HUDEP-2 (cell line): ENCODE data around the gene RAD21L1.
"Not testable (repeated sequence)": the region's sequence is repeated elsewhere in the genome, so short reads cannot be mapped to it uniquely, and the experiment has no call there.

ENCODE experiments used
- DNase-seq, 76 experiments: peaks; one replicate each; lab custom pipeline; 2025; ENCODE audit not compliant: unreplicated experiment in 76 of 76; lab: John Stamatoyannopoulos, UW

The RAD21L1 gene

DNA sequence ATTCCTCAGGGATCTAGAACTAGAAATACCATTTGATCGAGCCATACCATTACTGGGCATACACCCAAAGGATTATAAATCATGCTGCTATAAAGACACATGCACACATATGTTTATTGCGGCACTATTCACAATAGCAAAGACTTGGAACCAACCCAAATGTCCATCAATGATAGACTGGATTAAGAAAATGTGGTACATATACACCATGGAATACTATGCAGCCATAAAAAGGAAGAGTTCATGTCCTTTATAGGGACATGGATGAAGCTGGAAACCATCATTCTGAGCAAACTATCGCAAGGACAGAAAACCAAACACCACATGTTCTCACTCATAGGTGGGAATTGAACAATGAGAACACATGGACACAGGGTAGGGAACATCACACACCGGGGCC, 3.1 kb upstream of the RAD21L1 start:
- not testable (repeated sequence) for DNase-seq

DNA sequence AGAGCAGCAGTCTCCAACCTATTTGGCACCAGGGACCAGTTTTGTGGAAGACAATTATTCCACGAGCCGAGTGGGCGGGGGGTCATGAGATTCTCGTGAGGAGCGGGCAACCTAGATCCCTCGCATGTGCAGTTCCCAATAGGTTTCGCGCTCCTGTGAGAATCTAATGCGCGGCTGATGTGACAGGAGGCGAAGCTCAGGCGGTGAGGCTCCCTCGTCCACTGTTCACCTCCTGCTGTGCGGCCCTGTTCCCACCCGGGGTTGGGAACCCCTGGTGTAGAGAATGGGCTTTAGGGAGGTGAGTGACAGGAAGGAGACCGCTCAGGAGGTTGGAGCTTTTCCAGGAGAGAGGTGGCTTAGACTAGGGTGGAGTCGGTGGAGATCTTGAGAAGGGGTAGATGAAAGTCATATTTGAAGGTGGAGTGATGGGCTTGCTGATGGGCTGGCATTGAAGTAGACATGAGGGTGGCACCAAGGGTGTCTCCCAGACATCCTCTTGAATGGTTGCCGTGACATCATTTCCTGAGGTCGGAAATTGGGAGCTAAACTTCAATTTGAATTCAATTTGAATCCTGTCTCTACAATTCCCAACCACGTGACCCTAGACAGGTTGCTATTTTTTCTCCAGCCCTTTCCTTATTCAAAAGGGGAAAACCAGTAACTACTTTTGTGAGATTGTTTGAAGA, 1.5 kb upstream of the RAD21L1 start:
- no peak for DNase-seq

DNA sequence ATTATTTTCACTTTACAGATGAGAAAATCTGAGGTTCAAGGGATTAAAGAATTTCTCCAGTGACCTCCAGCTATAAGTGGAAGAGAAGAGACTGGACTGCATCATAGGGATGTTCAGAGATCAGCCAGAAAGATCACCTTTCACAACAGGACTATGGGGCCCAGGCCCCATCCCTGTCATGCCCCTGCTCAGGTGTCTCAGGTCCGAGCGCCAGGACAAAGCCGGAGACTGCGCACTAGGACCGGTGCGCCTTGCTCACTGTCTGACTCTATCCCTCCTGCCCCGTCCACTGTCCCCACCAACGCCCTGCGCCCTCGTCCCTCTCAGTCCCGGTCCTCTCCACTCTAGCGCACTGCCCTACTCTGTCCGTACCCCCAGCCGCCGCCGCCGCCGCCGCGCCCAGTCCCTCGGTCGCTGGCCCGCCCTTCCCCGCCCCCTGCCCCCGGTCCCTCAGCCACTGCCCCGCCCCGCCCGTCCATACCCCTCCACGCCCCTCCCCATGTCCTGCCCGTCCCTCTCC, 521 bp upstream of the RAD21L1 start:
- no peak for DNase-seq

DNA sequence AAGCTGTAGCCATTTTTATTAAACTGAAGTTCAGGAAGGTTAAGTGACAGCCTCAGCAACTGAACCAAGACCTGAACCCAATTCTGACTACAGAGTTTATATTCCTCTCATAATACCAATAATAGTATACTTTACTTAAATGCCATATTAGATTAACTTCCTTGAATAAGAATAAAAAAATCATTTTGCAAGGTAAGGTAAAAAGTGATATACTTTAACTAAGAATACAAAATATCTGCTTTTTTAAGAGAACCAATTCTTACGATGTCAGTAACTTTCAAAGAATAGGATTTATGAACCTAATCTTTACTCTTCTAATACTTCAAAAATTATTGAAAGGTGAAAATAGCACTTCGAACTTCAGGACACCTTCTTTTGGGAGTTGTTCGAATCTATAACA, 3.7 kb downstream of the RAD21L1 start:
- DNase-seq: no peak

DNA sequence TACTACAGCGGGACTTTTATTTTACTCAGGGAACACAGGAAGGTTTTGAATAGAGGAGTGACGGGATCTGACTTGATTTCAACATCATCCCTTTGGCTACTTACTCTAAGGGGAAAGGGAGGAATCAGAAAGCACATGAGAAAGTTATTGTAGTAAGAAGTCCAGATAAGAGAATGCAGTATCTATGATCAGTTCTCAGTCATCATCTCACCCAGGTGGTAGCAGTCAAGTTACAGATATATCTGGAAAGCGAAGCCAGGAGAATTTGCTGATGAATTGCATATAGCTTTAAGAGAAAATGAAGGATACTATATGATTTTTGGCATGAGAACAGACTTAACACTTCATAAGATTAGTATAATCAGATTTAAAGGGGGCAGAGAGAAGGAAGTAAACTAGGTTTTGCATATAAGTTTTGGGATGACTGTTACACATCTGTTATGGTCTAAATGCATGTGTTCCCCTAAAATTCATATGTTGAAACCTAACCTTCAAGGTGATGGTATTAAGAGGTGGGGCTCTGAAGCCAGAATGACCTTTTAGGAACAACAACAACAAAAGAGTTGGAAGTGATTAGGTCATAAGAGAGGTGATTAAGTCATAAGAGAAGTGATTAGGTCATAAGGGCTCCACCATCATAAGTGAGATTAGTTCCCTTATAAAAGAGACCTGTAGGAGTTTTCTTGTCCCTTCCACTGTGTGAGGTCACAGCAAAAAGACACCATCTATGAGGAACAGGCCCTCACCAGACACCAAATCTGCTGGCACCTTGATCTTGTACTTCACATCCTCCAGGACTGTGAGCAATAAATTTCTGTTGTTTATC, 6.7 kb downstream of the RAD21L1 start:
- no peak for DNase-seq

DNA sequence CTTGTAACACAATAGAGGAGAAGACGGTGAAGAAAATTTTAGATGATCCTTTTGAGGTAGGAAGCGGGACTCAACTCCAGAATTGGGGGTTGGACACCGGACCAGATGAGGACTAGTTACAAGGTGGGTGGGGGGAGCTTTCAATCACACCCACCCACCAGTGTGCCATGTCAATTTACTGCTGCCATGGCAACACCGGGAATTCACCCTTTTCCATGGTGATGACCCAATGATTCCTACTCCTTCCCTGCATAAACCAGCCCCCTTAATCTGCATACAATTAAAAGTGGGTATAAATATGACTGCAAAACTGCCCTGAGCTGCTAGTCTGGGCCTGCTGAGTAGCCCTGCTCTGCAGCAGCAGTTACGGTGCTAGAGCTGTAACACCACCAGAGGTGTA, 14.7 kb downstream of the RAD21L1 start:
- DNase-seq: no peak

DNA sequence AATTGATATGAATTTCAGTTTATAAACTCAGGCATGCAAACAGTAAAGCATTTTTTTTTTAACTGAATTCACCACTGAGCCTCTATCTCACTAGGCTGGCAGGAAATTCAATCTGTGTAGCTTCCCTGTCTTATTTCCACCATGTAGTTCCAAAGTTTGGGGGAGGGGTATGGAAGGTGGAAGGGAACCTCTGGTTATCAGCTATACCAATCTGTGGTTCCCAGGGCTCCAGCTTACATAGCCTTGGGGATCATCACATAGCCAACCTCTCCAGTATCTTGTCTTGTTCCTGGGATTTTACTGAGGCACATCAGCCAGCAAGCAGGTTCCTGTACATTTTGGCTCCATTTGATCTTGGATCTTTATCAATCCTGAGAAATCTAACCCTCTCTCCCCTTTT, 15.6 kb downstream of the RAD21L1 start:
- no peak for DNase-seq

DNA sequence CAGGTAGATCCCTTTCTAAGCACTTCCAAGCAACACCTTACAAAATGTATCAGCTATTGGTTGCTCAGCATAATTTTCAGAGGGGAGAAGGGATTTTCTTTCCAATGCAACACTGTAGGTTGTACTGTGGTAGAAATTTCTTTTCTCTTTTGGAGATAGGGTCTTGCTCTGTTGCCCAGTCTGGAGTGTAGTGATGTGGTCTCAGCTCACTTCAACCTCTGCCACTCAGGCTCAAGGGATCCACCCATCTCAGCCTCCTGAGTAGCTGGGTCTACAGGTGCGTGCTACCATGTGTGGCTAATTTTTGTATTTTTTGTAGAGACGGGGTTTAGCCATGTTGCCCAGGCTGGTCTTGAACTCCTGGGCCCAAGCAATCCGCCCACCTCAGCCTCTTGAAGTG, 16.3 kb downstream of the RAD21L1 start:
- no peak for DNase-seq

DNA sequence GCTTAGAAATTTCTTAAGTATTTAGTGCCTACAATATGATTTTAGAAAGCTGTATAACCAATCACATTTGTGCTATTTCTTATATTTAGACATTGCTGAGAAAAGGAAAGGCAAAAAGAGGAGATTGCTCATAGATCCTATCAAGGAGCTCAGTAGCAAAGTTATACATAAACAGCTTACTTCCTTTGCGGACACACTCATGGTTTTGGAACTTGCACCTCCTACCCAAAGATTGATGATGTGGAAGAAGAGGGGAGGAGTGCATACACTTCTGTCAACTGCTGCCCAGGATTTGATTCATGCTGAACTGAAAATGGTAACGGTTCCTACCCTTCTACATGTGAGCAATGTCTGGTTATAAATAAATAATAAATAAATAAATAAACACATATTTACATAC, 16.7 kb downstream of the RAD21L1 start:
- no peak for DNase-seq

DNA sequence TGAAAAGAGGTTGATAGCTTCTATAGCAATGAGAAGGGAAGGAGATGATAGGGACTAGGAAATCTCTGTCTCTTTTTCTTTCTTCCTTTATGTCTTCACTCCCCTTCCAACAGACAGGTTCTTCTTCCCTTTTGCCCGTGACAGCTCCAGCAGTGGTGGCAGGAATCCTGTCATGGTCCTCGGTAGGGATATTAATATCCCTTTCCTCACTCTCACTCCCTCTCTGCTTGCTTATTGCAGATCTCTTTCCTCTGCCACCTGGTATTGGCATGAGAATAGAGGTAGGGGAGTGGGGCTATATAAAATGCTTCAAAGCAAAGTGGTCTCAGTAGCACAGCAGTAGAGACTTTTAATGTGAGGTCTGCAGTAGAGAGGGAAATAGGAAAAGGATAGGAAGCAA, 19.7 kb downstream of the RAD21L1 start:
- no peak for DNase-seq

DNA sequence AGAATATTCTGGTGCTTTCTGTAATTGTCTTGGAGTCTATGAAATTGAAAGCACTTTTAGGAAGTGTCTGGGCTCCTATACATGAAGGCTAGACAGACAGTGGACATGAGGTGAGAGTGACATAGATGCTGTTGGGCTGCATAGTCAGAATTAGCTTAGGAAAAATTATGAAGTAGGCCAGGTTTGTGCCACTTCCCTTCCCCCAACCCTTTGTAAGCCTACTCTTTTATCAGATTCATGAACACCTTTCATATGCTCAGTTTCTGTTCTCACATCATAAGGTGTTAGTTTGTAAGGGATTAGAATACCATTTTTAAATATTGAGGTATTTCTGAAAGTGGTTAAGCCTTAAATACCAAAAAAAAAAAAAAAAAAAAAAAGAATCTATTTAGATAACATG, 21.8 kb downstream of the RAD21L1 start:
- DNase-seq: no peak

DNA sequence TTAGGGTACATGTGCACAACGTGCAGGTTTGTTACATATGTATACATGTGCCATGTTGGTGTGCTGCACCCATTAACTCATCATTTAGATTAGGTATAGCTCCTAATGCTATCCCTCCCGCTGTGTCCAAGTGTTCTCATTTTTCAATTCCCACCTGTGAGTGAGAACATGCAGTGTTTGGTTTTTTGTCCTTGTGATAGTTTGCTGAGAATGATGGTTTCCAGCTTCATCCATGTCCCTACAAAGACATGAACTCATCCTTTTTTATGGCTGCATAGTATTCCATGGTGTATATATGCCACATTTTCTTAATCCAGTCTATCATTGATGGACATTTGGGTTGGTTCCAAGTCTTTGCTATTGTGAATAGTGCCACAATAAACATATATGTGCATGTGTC, 24.4 kb downstream of the RAD21L1 start:
- not testable (repeated sequence) for DNase-seq

DNA sequence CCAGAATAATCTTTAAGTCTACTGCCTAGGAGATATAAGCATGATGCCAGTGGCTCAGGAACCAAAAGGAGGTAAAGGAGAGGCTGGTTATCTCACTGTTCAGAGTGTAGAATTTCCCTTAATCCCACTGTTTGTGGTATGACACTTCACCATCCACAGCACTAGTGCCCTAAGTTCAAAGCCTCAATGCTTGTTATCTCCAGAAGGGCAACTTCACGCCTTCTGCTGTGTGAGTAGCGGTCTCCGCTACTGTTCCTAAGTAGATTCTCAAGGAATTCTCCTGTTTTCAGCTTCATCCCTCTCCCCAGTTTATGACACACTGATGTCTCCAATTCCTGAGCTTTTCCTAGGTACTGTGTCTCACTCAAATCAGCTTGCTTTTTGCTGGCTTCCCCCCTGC, 26.6 kb downstream of the RAD21L1 start:
- DNase-seq: no peak

DNA sequence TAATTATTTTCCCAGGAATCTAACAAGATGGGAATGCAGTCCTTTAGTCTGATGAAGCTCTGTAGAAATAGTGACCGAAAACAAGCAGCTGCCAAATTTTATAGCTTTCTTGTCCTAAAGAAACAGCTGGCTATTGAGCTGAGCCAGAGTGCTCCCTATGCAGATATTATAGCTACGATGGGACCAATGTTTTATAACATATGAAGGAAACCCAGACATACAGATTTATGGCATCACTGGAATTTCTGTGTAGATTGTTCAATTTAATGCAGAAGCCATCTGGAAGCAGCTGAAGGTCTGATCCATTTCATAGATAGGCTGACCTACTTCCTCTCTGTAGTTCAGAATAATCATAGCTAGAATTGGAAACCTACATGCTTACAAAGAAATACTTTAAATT, 28.4 kb downstream of the RAD21L1 start:
- DNase-seq: no peak

DNA sequence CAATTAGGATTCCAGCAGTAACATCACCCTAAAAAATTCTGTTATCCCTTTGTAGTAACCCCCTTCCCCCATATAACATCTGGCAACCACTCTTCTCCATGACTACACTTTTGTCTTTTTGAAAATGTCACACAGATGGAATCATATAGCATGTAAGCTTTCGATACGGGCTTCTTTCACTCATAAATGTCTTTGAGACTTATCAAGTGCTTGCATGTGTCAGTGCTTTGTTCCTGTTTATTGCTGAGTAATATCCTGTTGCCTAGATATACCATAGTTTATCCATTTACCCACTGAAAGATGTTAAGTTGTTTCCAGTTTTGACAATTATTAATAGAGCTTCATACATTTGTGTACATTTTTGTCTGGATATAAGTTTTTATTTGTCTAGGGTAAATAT, 29.8 kb downstream of the RAD21L1 start:
- peak in 5 of 76 experiments; percentile 8 to 54 (median 10) for DNase-seq

DNA sequence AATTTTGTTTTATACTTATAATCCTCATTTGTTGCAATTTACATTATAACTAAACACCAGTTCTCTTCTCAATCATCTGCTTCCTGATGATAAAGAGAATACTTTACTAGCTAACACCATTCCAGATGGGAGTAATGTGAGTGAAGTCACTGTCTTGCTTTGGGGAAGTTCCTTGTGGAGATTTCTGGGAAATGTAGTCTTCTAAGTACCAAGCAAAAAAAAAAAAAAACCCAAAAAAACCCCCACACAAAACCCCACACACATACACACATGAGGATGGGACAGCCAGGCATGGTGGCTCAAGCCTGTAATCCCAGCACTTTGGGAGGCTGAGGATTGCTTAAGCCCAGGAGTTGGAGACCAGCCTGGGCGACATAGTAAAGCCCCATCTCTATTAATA, 38.0 kb downstream of the RAD21L1 start:
- no peak for DNase-seq

DNA sequence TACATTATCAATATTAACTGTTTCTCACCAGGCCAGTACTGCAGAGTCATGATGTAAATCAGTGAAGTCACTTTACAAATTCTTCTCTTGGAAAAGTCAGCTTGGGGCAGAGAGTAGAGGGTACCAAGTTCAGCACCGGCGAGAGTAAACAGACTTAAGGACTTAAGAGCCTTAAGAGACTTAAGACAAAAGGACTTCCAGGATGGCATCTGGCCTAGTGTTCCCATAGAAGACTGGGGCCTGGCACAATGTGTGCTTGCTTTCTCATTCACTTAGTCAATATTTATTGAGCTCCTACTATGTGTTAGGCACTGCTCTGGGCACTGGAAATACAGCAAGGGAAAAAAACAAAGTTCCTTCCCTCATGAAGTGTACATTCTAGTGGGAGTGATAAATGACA, 38.9 kb downstream of the RAD21L1 start:
- no peak for DNase-seq

DNA sequence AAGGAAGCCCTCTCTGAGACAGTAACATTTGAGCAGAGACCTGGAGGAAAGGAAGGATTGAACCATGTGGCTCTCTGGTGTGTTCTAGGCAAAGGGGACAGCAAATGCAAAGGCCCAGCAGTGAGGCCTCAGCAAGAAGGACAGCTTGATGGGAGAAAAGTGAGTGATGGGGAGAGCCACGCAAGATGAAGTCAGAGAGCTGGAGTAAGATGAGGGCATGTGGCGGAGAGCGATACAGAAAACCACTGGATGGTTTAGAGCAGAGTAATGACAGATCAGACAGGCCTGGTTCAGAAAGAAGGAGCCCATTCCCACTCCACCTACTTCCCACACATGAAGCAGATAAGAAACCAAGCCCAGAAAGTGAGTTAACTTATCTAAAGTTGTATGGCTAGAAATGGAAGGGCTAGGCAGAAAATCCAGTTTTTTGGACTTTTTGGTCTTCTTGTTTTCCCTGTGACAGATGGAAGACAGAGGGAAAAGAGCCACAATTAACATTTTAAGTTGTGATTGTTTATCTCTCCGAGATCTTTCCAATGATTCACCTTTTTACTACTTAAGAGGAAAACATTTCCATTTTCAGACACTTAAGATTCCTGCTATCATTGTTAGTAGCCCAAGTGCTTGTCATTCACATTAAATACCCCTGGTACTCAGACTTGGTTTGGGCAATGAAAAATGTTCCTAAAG, 39.5 kb downstream of the RAD21L1 start:
- no peak for DNase-seq

DNA sequence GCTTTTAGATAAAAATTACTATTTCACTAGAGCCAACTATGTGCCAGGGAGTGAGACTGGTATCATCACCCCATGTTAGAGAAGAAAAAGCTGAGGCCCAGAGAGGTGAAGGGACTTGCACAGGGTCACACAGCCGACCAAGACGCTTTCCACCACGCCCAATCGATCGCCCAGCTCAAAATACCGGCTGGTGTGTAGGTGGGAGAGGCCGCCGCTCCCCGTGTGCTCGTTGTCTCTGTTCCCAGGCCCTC, 40.0 kb downstream of the RAD21L1 start:
- peak in 6 of 76 experiments; percentile 3 to 56 (median 20) for DNase-seq

DNA sequence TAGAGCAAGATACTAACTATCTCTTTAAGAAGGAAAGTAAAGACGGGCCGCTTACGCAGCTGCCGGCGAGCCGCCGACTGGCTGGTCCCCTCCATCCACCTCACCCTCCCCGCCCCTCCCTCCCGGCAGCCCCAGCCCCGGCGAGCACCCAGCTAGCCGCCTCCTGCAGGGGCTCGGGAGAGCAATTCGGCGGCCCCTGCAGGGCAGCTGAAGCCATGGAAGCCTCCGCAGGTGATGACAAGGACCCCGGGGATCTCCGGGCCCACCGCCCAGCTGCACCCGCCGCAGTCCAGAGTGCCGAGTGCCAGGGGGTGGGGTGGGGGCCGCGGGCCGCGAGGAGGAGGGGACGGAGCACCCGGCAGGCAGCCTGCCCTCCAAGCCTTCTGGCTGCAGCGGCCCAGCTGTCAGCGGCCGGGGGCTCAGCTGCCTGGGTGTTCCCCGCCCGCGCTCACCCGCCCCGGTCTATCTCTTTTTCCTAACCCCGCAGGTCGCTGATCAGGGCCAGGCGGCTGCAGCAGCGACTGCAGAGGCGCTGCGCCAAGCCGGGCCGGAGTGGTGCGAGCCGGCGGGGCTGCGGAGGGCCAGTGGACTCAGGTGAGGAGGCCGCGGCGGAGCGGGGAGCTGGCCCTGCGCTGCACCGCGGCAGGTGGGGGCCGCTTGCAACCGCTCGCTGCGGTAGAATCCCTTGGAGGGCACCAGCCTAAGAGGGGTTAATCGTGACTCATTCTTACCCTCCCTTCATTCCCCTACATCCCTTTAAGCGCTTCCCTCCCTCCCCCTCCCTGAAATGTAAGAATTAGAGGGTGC, 40.5 kb downstream of the RAD21L1 start, which contains the start of gene SNPH:
SNPH (plus strand) TSS at position 128 of the 807 bp plus-strand sequence. CDS start 29,946 bp downstream, outside the sequence.
- DNase-seq: peak in 25 of 76 experiments; percentile 7 to 59 (median 34)

DNA sequence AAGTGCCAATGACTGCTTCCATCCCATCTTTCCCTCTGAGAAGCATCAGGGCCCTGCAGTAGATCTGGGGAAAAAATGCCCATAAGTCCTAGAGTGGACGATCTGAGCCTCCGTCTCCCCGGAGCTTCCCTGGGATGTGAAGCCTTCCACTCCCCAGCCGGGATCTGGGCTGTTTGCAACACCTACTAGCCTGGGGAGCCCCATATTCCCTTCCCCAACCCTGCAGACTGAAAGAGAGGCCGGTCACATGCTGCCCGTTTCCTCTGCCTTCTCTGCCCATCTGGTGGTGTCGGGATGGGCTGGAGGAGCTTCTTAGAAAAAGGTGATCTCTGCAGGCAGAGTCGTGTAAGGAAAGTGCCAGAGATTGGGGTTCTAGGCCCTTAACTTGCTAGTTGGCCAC, 41.3 kb downstream of the RAD21L1 start:
- no peak for DNase-seq
